GM12878 (cell line): Measurements from ENCODE around the gene EXOC3L4. TPM values are rescaled to one million over a fixed set of nuclear protein-coding genes. Genes with fewer than 3 reads are reported as not detected.

ENCODE experiments used
- ATAC-seq: fragments of 200-7000 bp; cut with Tn5 transposase; 3 replicates; pipeline ENCODE4 v1.9.1; 2020; ENCODE audit warnings: mild to moderate bottlenecking, moderate library complexity
- BruUV-seq: library from RNA; stranded (reverse); fragments of 400-500 nt; replicated peaks from 2 replicates; lab custom pipeline; 2021; lab: Mats Ljungman, UMichigan
- CTCF ChIA-PET: fragments of 300-600 bp; sonication (Branson Sonifier 250); formaldehyde crosslinking; extraction: SDS; loops from one replicate; lab custom pipeline; 2021; ENCODE audit warnings: inconsistent platforms; lab: Yijun Ruan, JAX
- POLR2A ChIA-PET: fragments of 350-600 bp; formaldehyde crosslinking; extraction: SDS; loops from one replicate; lab custom pipeline; 2021; ENCODE audit warnings: inconsistent platforms; lab: Charles Lee
- RAD21 ChIA-PET: fragments of 300-600 bp; sonication (Branson Sonifier 250); formaldehyde crosslinking; loops from one replicate; lab custom pipeline; 2023; ENCODE audit warnings: antibody characterized with exemption; ENCODE audit not compliant: unreplicated experiment; lab: Charles Lee
- SMC1A ChIA-PET: fragments of 300-600 bp; sonication (Branson Sonifier 250); formaldehyde crosslinking; loops from one replicate; lab custom pipeline; 2023; ENCODE audit not compliant: unreplicated experiment, uncharacterized antibody; lab: Charles Lee
- DNase-seq: peaks from one replicate; pipeline ENCODE4 v3.0.0-alpha.2; 2011; ENCODE audit warnings: low read depth, low spot score
- FAIRE-seq: peaks from 3 replicates; lab custom pipeline; 2011; peaks lifted over from hg19 to GRCh38; lab: Jason Lieb, UNC
- H2AFZ ChIP-seq: 2 replicates; pipeline ENCODE4 v1.6.0; 2011; ENCODE audit warnings: low read depth, low read length, control low read depth; ENCODE audit not compliant: control insufficient read depth
- H3K27ac ChIP-seq: 2 replicates; pipeline ENCODE4 v1.5.1; 2011; ENCODE audit warnings: control low read depth; ENCODE audit not compliant: control insufficient read depth, insufficient read depth
- H3K27me3 ChIP-seq, 2 experiments: replicated peaks in 1 of 2; 2 replicates each; pipeline versions ENCODE4 v1.6.0 to v1.6.1; 2011; ENCODE audit warnings: low read length in 1 of 2; ENCODE audit not compliant: control insufficient read depth in 2 of 2, insufficient read depth in 2 of 2
- H3K36me3 ChIP-seq, 2 experiments: 2 replicates each; pipeline ENCODE4 v1.5.1; 2011; ENCODE audit warnings: low read length in 1 of 2; ENCODE audit not compliant: control insufficient read depth in 2 of 2, insufficient read depth in 2 of 2
- H3K4me1 ChIP-seq: 2 replicates; pipeline ENCODE4 v1.6.1; 2011; ENCODE audit warnings: mild to moderate bottlenecking, low read length, moderate library complexity, mixed read lengths; ENCODE audit not compliant: control insufficient read depth, insufficient read depth
- H3K4me2 ChIP-seq: 2 replicates; pipeline ENCODE4 v1.6.0; 2011; ENCODE audit warnings: control low read depth; ENCODE audit not compliant: control insufficient read depth, insufficient read depth
- H3K4me3 ChIP-seq: fragments of 200-600 bp; sonication (generic); 2 replicates; pipeline ENCODE4 v1.5.1; 2016
- H3K79me2 ChIP-seq: 2 replicates; pipeline ENCODE4 v1.6.0; 2011; ENCODE audit warnings: low read length; ENCODE audit not compliant: control insufficient read depth, insufficient read depth
- H3K9ac ChIP-seq: 2 replicates; pipeline ENCODE4 v1.8.0; 2011; ENCODE audit warnings: low read length, control low read depth, mixed read lengths; ENCODE audit not compliant: control insufficient read depth, insufficient read depth
- H3K9me3 ChIP-seq: replicated peaks from 3 replicates; pipeline ENCODE4 v1.5.1; 2011; ENCODE audit warnings: mild to moderate bottlenecking, low read length; ENCODE audit not compliant: control insufficient read depth, insufficient read depth
- H4K20me1 ChIP-seq: 2 replicates; pipeline ENCODE4 v1.6.0; 2011; ENCODE audit not compliant: control insufficient read depth, insufficient read depth
- ATF7 ChIP-seq: fragments of 450-650 bp; IDR thresholded peaks from 2 replicates; pipeline ENCODE4 v1.6.1; 2016; ENCODE audit warnings: low read depth, mild to moderate bottlenecking
- BACH1 ChIP-seq: fragments of 450-650 bp; IDR thresholded peaks from 2 replicates; pipeline ENCODE4 v1.6.1; 2017; ENCODE audit warnings: mild to moderate bottlenecking, borderline replicate concordance
- CBFB ChIP-seq: IDR thresholded peaks from 2 replicates; pipeline ENCODE4 v1.6.1; 2016; ENCODE audit warnings: antibody characterized with exemption, low read depth
- EED ChIP-seq: sonication (generic); IDR thresholded peaks from 2 replicates; pipeline ENCODE4 v1.6.1; 2016; ENCODE audit warnings: antibody characterized with exemption, low read depth
- MLLT1 ChIP-seq: fragments of 450-650 bp; IDR thresholded peaks from 2 replicates; pipeline ENCODE4 v1.6.1; 2016; ENCODE audit warnings: mild to moderate bottlenecking
- NFYB ChIP-seq: IDR thresholded peaks from 2 replicates; pipeline ENCODE4 v1.6.1; 2011; ENCODE audit warnings: low read depth, mild to moderate bottlenecking, low read length, improper control_type of control experiment, moderate library complexity; ENCODE audit not compliant: insufficient read depth
- PKNOX1 ChIP-seq: fragments of 450-650 bp; IDR thresholded peaks from 2 replicates; pipeline ENCODE4 v1.6.1; 2016; ENCODE audit warnings: mild to moderate bottlenecking
- RB1 ChIP-seq: fragments of 450-650 bp; formaldehyde crosslinking; IDR thresholded peaks from 2 replicates; pipeline ENCODE4 v1.6.1; 2017; ENCODE audit warnings: mild to moderate bottlenecking, borderline replicate concordance
- SP1 ChIP-seq: IDR thresholded peaks from one replicate; pipeline ENCODE4 v1.6.1; 2011; ENCODE audit warnings: low read depth, low read length
- STAT3 ChIP-seq: IDR thresholded peaks from 2 replicates; pipeline ENCODE4 v1.6.1; 2011; ENCODE audit warnings: low read depth, low read length, improper control_type of control experiment
- ZBTB11 ChIP-seq: fragments of 450-650 bp; formaldehyde crosslinking; IDR thresholded peaks from 2 replicates; pipeline ENCODE4 v1.5.0; 2022; ENCODE audit warnings: mild to moderate bottlenecking, missing genetic modification characterization
- WGBS: methylation state at CpG from one replicate; pipeline ENCODE4 v1.1.6; 2016; ENCODE audit warnings: low lambda C conversion rate; ENCODE audit not compliant: insufficient replicate concordance, insufficient coverage; ENCODE audit errors: missing lambda C conversion rate; 5-methylcytosine and 5-hydroxymethylcytosine counted together
- in situ Hi-C: fragments of 300-500 bp; cut with MboI; formaldehyde crosslinking; loops from 9 replicates; pipeline ENCODE4 v1.14.3; 2018; ENCODE audit warnings: mixed read lengths
- intact Hi-C: fragments of 100-400 bp; cut with micrococcal nuclease; formaldehyde crosslinking; loops from one replicate; pipeline ENCODE4 v1.14.2; 2022; ENCODE audit not compliant: unreplicated experiment
- polyA plus RNA-seq, 11 experiments: library from polyadenylated mRNA; depleted of rRNA in 4 of 11; unstranded in 6 of 11; stranded (reverse) in 5 of 11; fragments of >200 nt; fragmentation: Nextera tagmentation in 4 of 11; fragmentation: Illumina TruSeq in 1 of 11; extraction: Ambion mirVana in 4 of 11; extraction: Trizol in 1 of 11; gene quantifications; 1 replicate in 1 of 11; 2 replicates in 10 of 11; pipeline versions ENCODE4 v1.2.1 to v1.2.3, GENCODE V29; 2011 to 2016; ENCODE audit warnings: inconsistent platforms in 2 of 11, missing spikeins in 2 of 11, low read depth in 1 of 11
- total RNA-seq, 4 experiments: library from RNA; depleted of rRNA in 3 of 4; stranded (reverse); fragments of >200 nt in 3 of 4; fragmentation: Illumina TruSeq in 1 of 4; extraction: Trizol in 1 of 4; gene quantifications; 2 replicates each; pipeline versions ENCODE4 v1.2.1 to v1.2.3, GENCODE V29; 2013 to 2021

The EXOC3L4 gene
- total and polyA plus RNA-seq, 10 of the 15 experiments (the other 5 are each of a cell fraction or from before 2014, with no cell fraction given): not detected

- SMC1A ChIA-PET: interaction anchor here (3.9 kb wide), 1 partner anchor 38 kb away, joined by 60 read pairs; no protein-coding TSS in a partner anchor
- CTCF ChIA-PET: interaction anchor here (1.2 to 8.6 kb wide), 3 partner anchors 38 to 140 kb away, joined by 4 to 176 read pairs (median 4); no protein-coding TSS in a partner anchor
- H2AFZ ChIP-seq: no peak overlapping the region
- ATAC-seq: no peak
- POLR2A ChIA-PET: interaction anchor here (2.0 kb wide), 1 partner anchor 38 kb away, joined by 7 read pairs; no protein-coding TSS in a partner anchor
- intact Hi-C loops: loop anchor here (5.0 kb wide), 1 partner anchor 44 kb away; no protein-coding TSS in a partner anchor
- no TSS peak for BruUV-seq
- H3K27ac ChIP-seq: no peak overlapping the region
- TF ChIP-seq MLLT1 (no peak), PKNOX1 (no peak), ATF7 (no peak), NFYB (no peak), CBFB (no peak), STAT3 (no peak), EED (no peak), ZBTB11 (CRISPR knock-in tag) (no peak), BACH1 (no peak), SP1 (no peak), RB1 (no peak)
- TF ChIP-seq, all 136 proteins: peak for 0
- Histone ChIP-seq H3K4me2 (no peak overlapping the region), H3K9ac (no peak overlapping the region), H3K4me3 (no peak overlapping the region), H3K4me1 (peaks cover 16% of the 10 kb centered on the region), H3K9me3 (no peaks in the 10 kb centered on the region), H4K20me1 (no peaks in the 10 kb centered on the region), H3K36me3 (no peaks in the 10 kb centered on the region), H3K79me2 (no peaks in the 10 kb centered on the region), H3K27me3 (no peaks in the 10 kb centered on the region)
- FAIRE-seq (no peak), DNase-seq (no peak)
- WGBS: 55% methylated on average over 6 of the region's 6 CpGs
- RAD21 ChIA-PET: interaction anchor here (1.0 kb wide), 1 partner anchor 38 kb away, joined by 5 read pairs; no protein-coding TSS in a partner anchor
- in situ Hi-C loops: no loop called here
Measured at GRCh38 chr14:103143506-103143905, 49.0 kb downstream of the EXOC3L4 start.
